RWPE1 (cell line): Measurements from ENCODE around the gene MECP2.

ENCODE experiments used
- CTCF ChIA-PET: fragments of 350-600 bp; sonication (Branson Sonifier 250); formaldehyde crosslinking; extraction: SDS; loops from one replicate; lab custom pipeline; 2021; lab: Yijun Ruan, JAX
- POLR2A ChIA-PET: fragments of 400-600 bp; formaldehyde crosslinking; extraction: SDS; loops from one replicate; lab custom pipeline; 2020; ENCODE audit warnings: antibody characterized with exemption; ENCODE audit not compliant: low non-redundant PET; lab: Yijun Ruan, JAX
- DNase-seq: peaks from one replicate; pipeline ENCODE4 v3.0.0; 2012; ENCODE audit warnings: low spot score
- H3K27ac ChIP-seq: fragments of 450-650 bp; 2 replicates; pipeline ENCODE4 v1.5.1; 2017
- CTCF ChIP-seq: fragments of 450-650 bp; conservative IDR thresholded peaks from 2 replicates; pipeline ENCODE4 v1.5.1; 2017; ENCODE audit warnings: low read depth, mild to moderate bottlenecking

The MECP2 gene

GRCh38 chrX:154029439-154029838 is 68.1 kb downstream of the MECP2 start:
- CTCF ChIA-PET = interaction anchor here (0.7 kb wide), 1 partner anchor 269 kb away, joined by 4 read pairs; no protein-coding TSS in a partner anchor
- no peak overlapping the region for H3K27ac ChIP-seq
- POLR2A ChIA-PET = no interaction called here
- DNase-seq = no peak
- TF ChIP-seq CTCF = no peak

GRCh38 chrX:154028502-154029184 is 68.9 kb downstream of the MECP2 start:
- no peak overlapping the region for H3K27ac ChIP-seq
- POLR2A ChIA-PET = no interaction called here
- TF ChIP-seq CTCF = no peak
- DNase-seq = no peak
- CTCF ChIA-PET = interaction anchor here (0.6 kb wide), 1 partner anchor 108 kb away, joined by 3 read pairs; no protein-coding TSS in a partner anchor

GRCh38 chrX:154027986-154028385 is 69.5 kb downstream of the MECP2 start:
- no peak overlapping the region for H3K27ac ChIP-seq
- POLR2A ChIA-PET = no interaction called here
- CTCF ChIA-PET = interaction anchor here (0.6 to 0.8 kb wide), 2 partner anchors 14 to 109 kb away, joined by 3 read pairs; no protein-coding TSS in a partner anchor
- no peak for TF ChIP-seq CTCF
- no peak for DNase-seq

- DNase-seq = no peak
- H3K27ac ChIP-seq = 0 out of 2 replicates have a peak overlapping the region, but pooled peaks have one; percentile 15
- ChIA-PET CTCF (no interaction called here), POLR2A (no interaction called here)
- TF ChIP-seq CTCF = no peak
Measured at GRCh38 chrX:154027022-154027402, 70.5 kb downstream of the MECP2 start.

- CTCF ChIA-PET = interaction anchor here (0.9 kb wide), 1 partner anchor 13 kb away, joined by 3 read pairs; no protein-coding TSS in a partner anchor
- H3K27ac ChIP-seq = peak overlapping the region; percentile 15; the same call in 1 of the 2 replicates
- no peak for DNase-seq
- TF ChIP-seq CTCF = no peak
- POLR2A ChIA-PET = no interaction called here
Measured at GRCh38 chrX:154026136-154027021, 71.1 kb downstream of the MECP2 start.

- no peak for TF ChIP-seq CTCF
- ChIA-PET POLR2A (no interaction called here), CTCF (no interaction called here)
- no peak for DNase-seq
- peak overlapping the region; percentile 53 for H3K27ac ChIP-seq
Measured at GRCh38 chrX:154025230-154025629, 72.3 kb downstream of the MECP2 start.
